Measurements from ENCODE around the gene PELI1.

The PELI1 gene

DNA sequence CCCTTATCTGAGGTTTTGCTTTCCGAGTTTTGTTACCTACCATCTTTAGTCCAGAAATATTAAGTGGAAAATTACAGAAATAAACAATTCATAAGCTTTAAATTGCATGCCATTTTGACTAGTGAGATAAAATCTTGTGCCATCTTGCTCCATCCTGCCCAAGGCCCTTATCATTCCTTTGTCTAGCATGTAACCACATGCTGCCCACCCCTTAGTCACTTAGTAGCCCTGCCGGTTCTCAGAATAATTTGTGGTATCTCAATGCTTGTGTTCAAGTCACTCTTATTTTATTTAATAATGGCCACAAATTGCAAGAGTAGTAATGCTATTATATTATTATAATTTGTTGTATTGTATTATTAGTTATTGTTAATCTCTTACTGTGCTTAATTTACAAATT is 88.2 kb downstream of the PELI1 start:
- Histone ChIP-seq H3K9me2 (replicated peaks; ENCODE audit: low read depth, low read length) (no peaks in the 10 kb centered on the region), H3K4me1 (ENCODE audit: insufficient read depth, low read length, poor library complexity, severe bottlenecking) (peaks cover 6% of the 10 kb centered on the region), H3K4me2 (ENCODE audit: low read depth, low read length, poor library complexity, severe bottlenecking) (no peak overlapping the region), H3K9me3 (ENCODE audit: insufficient read depth, low read depth, low read length) (no peaks in the 10 kb centered on the region), H4K20me1 (ENCODE audit: insufficient read depth, low read length, poor library complexity, severe bottlenecking) (no peaks in the 10 kb centered on the region), H3F3A (ENCODE audit: low read depth) (no peaks in the 10 kb centered on the region), H3K27me3 (ENCODE audit: insufficient read depth, low read length, poor library complexity, severe bottlenecking) (no peaks in the 10 kb centered on the region), H3K9ac (ENCODE audit: low read depth, low read length, poor library complexity, severe bottlenecking) (no peak overlapping the region), H3K36me3 (ENCODE audit: insufficient read depth, low read length) (no peaks in the 10 kb centered on the region), H3K4me3 (ENCODE audit: low read length, poor library complexity, severe bottlenecking) (no peak overlapping the region), H3K79me2 (ENCODE audit: insufficient read depth, low read length) (no peaks in the 10 kb centered on the region), H2AFZ (ENCODE audit: low read length) (no peak overlapping the region)
- TF ChIP-seq, protein P1, sequence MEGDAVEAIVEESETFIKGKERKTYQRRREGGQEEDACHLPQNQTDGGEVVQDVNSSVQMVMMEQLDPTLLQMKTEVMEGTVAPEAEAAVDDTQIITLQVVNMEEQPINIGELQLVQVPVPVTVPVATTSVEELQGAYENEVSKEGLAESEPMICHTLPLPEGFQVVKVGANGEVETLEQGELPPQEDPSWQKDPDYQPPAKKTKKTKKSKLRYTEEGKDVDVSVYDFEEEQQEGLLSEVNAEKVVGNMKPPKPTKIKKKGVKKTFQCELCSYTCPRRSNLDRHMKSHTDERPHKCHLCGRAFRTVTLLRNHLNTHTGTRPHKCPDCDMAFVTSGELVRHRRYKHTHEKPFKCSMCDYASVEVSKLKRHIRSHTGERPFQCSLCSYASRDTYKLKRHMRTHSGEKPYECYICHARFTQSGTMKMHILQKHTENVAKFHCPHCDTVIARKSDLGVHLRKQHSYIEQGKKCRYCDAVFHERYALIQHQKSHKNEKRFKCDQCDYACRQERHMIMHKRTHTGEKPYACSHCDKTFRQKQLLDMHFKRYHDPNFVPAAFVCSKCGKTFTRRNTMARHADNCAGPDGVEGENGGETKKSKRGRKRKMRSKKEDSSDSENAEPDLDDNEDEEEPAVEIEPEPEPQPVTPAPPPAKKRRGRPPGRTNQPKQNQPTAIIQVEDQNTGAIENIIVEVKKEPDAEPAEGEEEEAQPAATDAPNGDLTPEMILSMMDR (conservative IDR thresholded peaks at IDR 0.05; ENCODE audit: low read length) = no peak
- TF ChIP-seq EZH2phosphoT487 (IDR thresholded peaks at IDR 0.05; ENCODE audit: borderline replicate concordance) = no peak

DNA sequence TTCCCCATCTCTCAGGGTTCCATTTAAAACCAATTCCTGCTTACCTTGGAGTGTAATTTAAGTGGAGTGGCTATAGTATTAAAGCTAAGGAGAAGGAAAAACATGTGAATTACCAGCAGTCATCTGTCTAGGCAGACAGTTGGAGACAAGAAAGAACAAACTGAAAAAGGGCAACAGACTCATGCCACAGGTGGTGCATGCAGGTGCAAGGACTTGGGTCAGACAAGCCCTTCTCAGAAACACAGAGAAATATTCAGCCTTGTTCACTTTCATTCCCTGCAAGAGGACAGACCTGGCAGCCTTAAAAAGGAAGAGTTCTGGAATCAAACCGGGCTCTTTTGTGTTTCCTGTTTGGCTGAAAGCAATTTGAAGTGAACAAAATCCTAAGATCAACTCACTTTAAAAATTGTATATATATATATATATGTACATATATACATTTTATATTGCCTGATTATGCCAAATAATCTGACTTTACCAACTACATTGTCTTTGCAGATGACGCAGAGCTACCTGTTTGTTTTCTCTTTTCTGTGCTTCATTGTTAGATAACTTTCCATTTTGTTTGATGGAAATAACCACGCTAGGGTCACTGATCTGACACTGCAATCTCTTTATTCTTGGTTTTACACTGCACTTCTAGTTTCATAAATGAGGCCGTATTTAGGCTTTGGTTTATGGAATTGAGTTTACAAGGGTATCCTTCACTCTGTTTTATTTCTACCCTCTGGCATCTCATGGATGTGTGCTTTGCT is 89.9 kb downstream of the PELI1 start:
- H3K79me2 ChIP-seq (ENCODE audit: insufficient read depth, low read length) = no peaks in the 10 kb centered on the region
- H3K4me1 ChIP-seq (ENCODE audit: insufficient read depth, low read length, poor library complexity, severe bottlenecking) = peaks cover 6% of the 10 kb centered on the region
- no peaks in the 10 kb centered on the region for H3K27me3 ChIP-seq (ENCODE audit: insufficient read depth, low read length, poor library complexity, severe bottlenecking)
- H3K9me3 ChIP-seq (ENCODE audit: insufficient read depth, low read depth, low read length) = no peaks in the 10 kb centered on the region
- no peaks in the 10 kb centered on the region for H3F3A ChIP-seq (ENCODE audit: low read depth)
- no peaks in the 10 kb centered on the region for H3K9me2 ChIP-seq (replicated peaks; ENCODE audit: low read depth, low read length)
- H2AFZ ChIP-seq (ENCODE audit: low read length) = no peak overlapping the region
- no peak overlapping the region for H3K9ac ChIP-seq (ENCODE audit: low read depth, low read length, poor library complexity, severe bottlenecking)
- H3K36me3 ChIP-seq (ENCODE audit: insufficient read depth, low read length) = no peaks in the 10 kb centered on the region
- no peak overlapping the region for H3K4me2 ChIP-seq (ENCODE audit: low read depth, low read length, poor library complexity, severe bottlenecking)
- H4K20me1 ChIP-seq (ENCODE audit: insufficient read depth, low read length, poor library complexity, severe bottlenecking) = no peaks in the 10 kb centered on the region
- TF ChIP-seq EZH2phosphoT487 (IDR thresholded peaks at IDR 0.05; ENCODE audit: borderline replicate concordance) = no peak
- TF ChIP-seq, protein P1 (conservative IDR thresholded peaks at IDR 0.05; ENCODE audit: low read length) = no peak
- no peak overlapping the region for H3K4me3 ChIP-seq (ENCODE audit: low read length, poor library complexity, severe bottlenecking)

DNA sequence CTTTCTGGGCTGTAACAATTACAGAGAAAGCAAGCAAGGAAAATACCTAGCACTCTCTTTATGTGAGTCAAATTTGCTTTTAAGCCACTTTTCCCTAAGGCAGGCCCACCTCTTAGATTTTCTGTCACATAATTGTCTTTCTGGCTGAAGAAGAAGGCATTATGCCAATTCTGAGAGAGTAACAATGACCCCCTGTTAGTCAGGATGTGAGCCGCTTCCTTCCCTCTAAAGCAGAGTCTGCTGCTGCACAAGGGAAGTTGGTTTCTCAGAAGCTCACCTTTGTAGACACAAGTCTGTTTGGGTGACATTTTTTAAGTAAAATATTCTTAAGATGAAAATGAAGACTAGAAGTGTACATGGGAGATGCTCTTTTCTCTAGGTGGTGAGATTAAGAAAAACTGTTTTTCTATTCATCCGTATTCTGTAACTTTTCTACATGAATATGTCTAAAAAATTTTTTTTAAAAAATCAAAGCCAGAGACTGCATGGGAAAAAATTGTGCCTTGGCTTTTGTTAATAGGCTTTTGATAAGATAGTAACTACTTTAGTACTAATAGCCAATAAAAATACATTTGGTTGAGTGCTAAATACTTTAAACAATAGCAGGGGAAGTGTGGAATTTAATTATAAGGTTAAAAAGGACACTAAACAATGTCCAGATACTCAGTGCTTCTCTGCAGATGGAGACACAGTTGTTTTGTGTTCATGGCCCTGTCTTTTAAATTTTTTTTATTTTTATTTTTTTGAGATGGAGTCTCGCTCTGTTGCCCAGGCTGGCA is 91.6 kb downstream of the PELI1 start:
- no peak overlapping the region for H2AFZ ChIP-seq (ENCODE audit: low read length)
- no peaks in the 10 kb centered on the region for H3F3A ChIP-seq (ENCODE audit: low read depth)
- no peaks in the 10 kb centered on the region for H3K9me2 ChIP-seq (replicated peaks; ENCODE audit: low read depth, low read length)
- no peak overlapping the region for H3K4me2 ChIP-seq (ENCODE audit: low read depth, low read length, poor library complexity, severe bottlenecking)
- H3K36me3 ChIP-seq (ENCODE audit: insufficient read depth, low read length) = no peaks in the 10 kb centered on the region
- TF ChIP-seq, protein P1 (conservative IDR thresholded peaks at IDR 0.05; ENCODE audit: low read length) = no peak
- TF ChIP-seq EZH2phosphoT487 (IDR thresholded peaks at IDR 0.05; ENCODE audit: borderline replicate concordance) = no peak
- peaks cover 6% of the 10 kb centered on the region for H3K4me1 ChIP-seq (ENCODE audit: insufficient read depth, low read length, poor library complexity, severe bottlenecking)
- no peak overlapping the region for H3K9ac ChIP-seq (ENCODE audit: low read depth, low read length, poor library complexity, severe bottlenecking)
- no peaks in the 10 kb centered on the region for H3K79me2 ChIP-seq (ENCODE audit: insufficient read depth, low read length)
- H3K27me3 ChIP-seq (ENCODE audit: insufficient read depth, low read length, poor library complexity, severe bottlenecking) = no peaks in the 10 kb centered on the region
- H3K4me3 ChIP-seq (ENCODE audit: low read length, poor library complexity, severe bottlenecking) = no peak overlapping the region
- H3K9me3 ChIP-seq (ENCODE audit: insufficient read depth, low read depth, low read length) = no peaks in the 10 kb centered on the region
- H4K20me1 ChIP-seq (ENCODE audit: insufficient read depth, low read length, poor library complexity, severe bottlenecking) = no peaks in the 10 kb centered on the region
